K562 (cell line): ENCODE results near the gene CBFA2T2. TPM values are rescaled to one million over a fixed set of nuclear protein-coding genes. Genes with fewer than 3 reads are reported as not detected.

ENCODE experiments used
- ATAC-seq: fragments of 200-7000 bp; cut with Tn5 transposase; 3 replicates; pipeline ENCODE4 v1.9.1; 2020; ENCODE audit warnings: moderate library complexity
- BruUV-seq: library from RNA; stranded (reverse); fragments of 400-500 nt; replicated peaks from 2 replicates; lab custom pipeline; 2021; lab: Mats Ljungman, UMichigan
- CTCF ChIA-PET: fragments of 300-600 bp; formaldehyde crosslinking; extraction: SDS; loops from one replicate; lab custom pipeline; 2021; ENCODE audit warnings: low intra/inter-chr PET ratio; lab: Yijun Ruan, JAX
- POLR2A ChIA-PET: fragments of 300-600, 350-650 bp; sonication (Branson Sonifier 250); formaldehyde crosslinking; extraction: SDS; loops from one replicate; lab custom pipeline; 2021; ENCODE audit warnings: antibody characterized with exemption, inconsistent platforms; lab: Yijun Ruan, JAX
- DNase-seq, 4 experiments: peaks; one replicate each; pipeline versions ENCODE4 v3.0.0 to v3.0.0-alpha.2; 2011 to 2018; ENCODE audit warnings: low spot score in 3 of 4, mixed read lengths in 3 of 4; ENCODE audit errors: extremely low read depth in 1 of 4
- FAIRE-seq: peaks from 2 replicates; lab custom pipeline; 2011; peaks lifted over from hg19 to GRCh38; lab: Jason Lieb, UNC
- H2AFZ ChIP-seq: 2 replicates; pipeline ENCODE4 v1.6.0; 2011; ENCODE audit warnings: low read depth, low read length, control low read depth, inconsistent platforms
- H3K27ac ChIP-seq: fragments of 200-600 bp; 3 replicates; pipeline ENCODE4 v1.8.0; 2011; ENCODE audit warnings: low read depth, mild to moderate bottlenecking, control low read depth, inconsistent platforms, low read length, moderate library complexity, mixed read lengths; ENCODE audit errors: extremely low read depth
- H3K27me3 ChIP-seq, 2 experiments: fragments of 300-600 bp in 1 of 2; 2 replicates in 1 of 2; 3 replicates in 1 of 2; pipeline versions ENCODE4 v1.6.0 to v1.8.0; 2011; ENCODE audit warnings: inconsistent platforms in 2 of 2, low read length in 2 of 2, mild to moderate bottlenecking in 1 of 2, mixed read lengths in 1 of 2, moderate library complexity in 1 of 2; ENCODE audit not compliant: control insufficient read depth in 2 of 2, insufficient read depth in 2 of 2
- H3K36me3 ChIP-seq: fragments of 300-600 bp; 3 replicates; pipeline ENCODE4 v1.8.0; 2011; ENCODE audit warnings: mild to moderate bottlenecking, low read length, inconsistent platforms; ENCODE audit not compliant: control insufficient read depth, insufficient read depth
- H3K4me1 ChIP-seq, 2 experiments: fragments of 200-600 bp in 1 of 2; replicated peaks in 1 of 2; 2 replicates in 1 of 2; 3 replicates in 1 of 2; pipeline versions ENCODE4 v1.5.1 to v1.8.0; 2011; ENCODE audit warnings: inconsistent platforms in 2 of 2, low read length in 2 of 2, mild to moderate bottlenecking in 1 of 2, mixed read lengths in 1 of 2, moderate library complexity in 1 of 2; ENCODE audit not compliant: control insufficient read depth in 2 of 2, insufficient read depth in 2 of 2
- H3K4me2 ChIP-seq: 2 replicates; pipeline ENCODE4 v1.6.1; 2011; ENCODE audit warnings: low read length, control low read depth, inconsistent platforms, mixed read lengths; ENCODE audit not compliant: insufficient read depth
- H3K4me3 ChIP-seq: fragments of 200-600 bp; sonication (generic), shearing (Covaris generic); 2 replicates; pipeline ENCODE4 v1.5.1; 2016; ENCODE audit warnings: control low read depth, inconsistent platforms
- H3K79me2 ChIP-seq: fragments of 200-600 bp; 3 replicates; pipeline ENCODE4 v1.8.0; 2011; ENCODE audit warnings: low read length, inconsistent platforms; ENCODE audit not compliant: control insufficient read depth, insufficient read depth
- H3K9ac ChIP-seq, 2 experiments: 2 replicates each; pipeline versions ENCODE4 v1.6.0 to v1.6.1; 2011; ENCODE audit warnings: low read depth in 2 of 2, low read length in 2 of 2, control low read depth in 1 of 2, inconsistent platforms in 1 of 2, mild to moderate bottlenecking in 1 of 2, mixed read lengths in 1 of 2; ENCODE audit not compliant: insufficient read depth in 1 of 2
- H3K9me1 ChIP-seq: one replicate; pipeline ENCODE4 v1.6.0; 2011; ENCODE audit warnings: inconsistent platforms, mild to moderate bottlenecking, low read length, moderate library complexity; ENCODE audit not compliant: control insufficient read depth, insufficient read depth
- H3K9me3 ChIP-seq: replicated peaks from 2 replicates; pipeline ENCODE4 v1.5.1; 2011; ENCODE audit warnings: low read depth, low read length, inconsistent platforms; ENCODE audit not compliant: control insufficient read depth, insufficient read depth
- H4K20me1 ChIP-seq: replicated peaks from 2 replicates; pipeline ENCODE4 v1.6.1; 2011; ENCODE audit warnings: low read length, inconsistent platforms, mixed read lengths; ENCODE audit not compliant: control insufficient read depth, insufficient read depth
- CEBPB ChIP-seq: fragments of 450-650 bp; IDR thresholded peaks from 2 replicates; pipeline ENCODE4 v1.6.1; 2016; ENCODE audit warnings: missing genetic modification characterization, missing compliant biosample characterization
- DDX20 ChIP-seq: fragments of 450-650 bp; IDR thresholded peaks from 2 replicates; pipeline ENCODE4 v1.6.1; 2016; ENCODE audit warnings: missing genetic modification characterization, low read depth, mild to moderate bottlenecking, missing compliant biosample characterization, moderate library complexity
- FOS ChIP-seq: IDR thresholded peaks from 3 replicates; pipeline ENCODE4 v1.6.1; 2011; ENCODE audit not compliant: insufficient read length; ENCODE audit errors: extremely low read depth
- HOMEZ ChIP-seq: fragments of 250-450 bp; sonication (Bioruptor Pico); IDR thresholded peaks from 2 replicates; pipeline ENCODE4 v1.4.0; 2020; ENCODE audit warnings: mild to moderate bottlenecking, moderate library complexity
- ILF3 ChIP-seq: fragments of 450-650 bp; IDR thresholded peaks from 2 replicates; pipeline ENCODE4 v1.6.1; 2018; ENCODE audit warnings: antibody characterized with exemption, mild to moderate bottlenecking, moderate library complexity, borderline replicate concordance
- KHSRP ChIP-seq: fragments of 450-650 bp; IDR thresholded peaks from 2 replicates; pipeline ENCODE4 v1.6.1; 2017
- MED1 ChIP-seq: sonication (generic); formaldehyde crosslinking; IDR thresholded peaks from 2 replicates; pipeline ENCODE4 v1.8.1; 2023; ENCODE audit warnings: missing genetic modification reagents, borderline replicate concordance
- MLX ChIP-seq, 2 experiments: fragments of 450-650 bp in 1 of 2; sonication (generic) in 1 of 2; formaldehyde crosslinking; conservative IDR thresholded peaks; 2 replicates each; pipeline versions ENCODE4 v1.4.0 to v1.8.1; 2020 to 2022; ENCODE audit warnings: mild to moderate bottlenecking in 1 of 2, missing genetic modification reagents in 1 of 2
- PYGO2 ChIP-seq: fragments of 450-650 bp; IDR thresholded peaks from 2 replicates; pipeline ENCODE4 v1.6.1; 2016; ENCODE audit warnings: mild to moderate bottlenecking, missing genetic modification characterization, moderate library complexity, missing compliant biosample characterization
- RBM39 ChIP-seq: fragments of 200-400 bp; formaldehyde crosslinking; optimal IDR thresholded peaks from 2 replicates; pipeline ENCODE3; 2018; ENCODE audit warnings: low read depth, low read length
- SRSF7 ChIP-seq: fragments of 200-400 bp; formaldehyde crosslinking; optimal IDR thresholded peaks from 2 replicates; pipeline ENCODE3; 2017; ENCODE audit warnings: mild to moderate bottlenecking, low read depth, low read length
- TAF9B ChIP-seq: fragments of 450-650 bp; IDR thresholded peaks from 2 replicates; pipeline ENCODE4 v1.6.1; 2018; ENCODE audit warnings: mild to moderate bottlenecking; ENCODE audit not compliant: partially characterized antibody
- TSHZ1 ChIP-seq: fragments of 250-450 bp; sonication (Bioruptor Pico); IDR thresholded peaks from 2 replicates; pipeline ENCODE4 v1.4.0; 2020; ENCODE audit warnings: mild to moderate bottlenecking, moderate library complexity
- ZBTB34 ChIP-seq: fragments of 250-450 bp; sonication (Bioruptor Pico); IDR thresholded peaks from 2 replicates; pipeline ENCODE4 v1.8.0; 2021; ENCODE audit warnings: mild to moderate bottlenecking, moderate library complexity
- ZFP36 ChIP-seq: fragments of 150-350 bp; IDR thresholded peaks from 2 replicates; pipeline ENCODE4 v1.6.1; 2018; ENCODE audit warnings: low read length, low read depth; ENCODE audit not compliant: partially characterized antibody
- ZKSCAN1 ChIP-seq: fragments of 150-350 bp; IDR thresholded peaks from 2 replicates; pipeline ENCODE4 v1.6.1; 2016; ENCODE audit warnings: low read depth, low read length
- WGBS: fragments of 100-300 bp; shearing (Covaris generic); methylation state at CpG from one replicate; pipeline ENCODE4 v1.1.6; 2016; ENCODE audit warnings: low coverage, mixed read lengths; ENCODE audit not compliant: insufficient coverage; ENCODE audit errors: missing lambda C conversion rate; 5-methylcytosine and 5-hydroxymethylcytosine counted together
- in situ Hi-C: fragments of 300-500 bp; cut with MboI; formaldehyde crosslinking; loops from 4 replicates; pipeline ENCODE4 v1.15.0; 2018; ENCODE audit warnings: inconsistent platforms, mixed read lengths
- intact Hi-C: fragments of 100-400 bp; cut with micrococcal nuclease; formaldehyde crosslinking; loops from 2 replicates; pipeline ENCODE4 v1.14.2; 2022
- polyA plus RNA-seq, 8 experiments: library from polyadenylated mRNA; depleted of rRNA in 4 of 8; stranded (reverse) in 5 of 8; unstranded in 3 of 8; fragments of >200 nt; fragmentation: Nextera tagmentation in 2 of 8; fragmentation: Illumina TruSeq in 1 of 8; extraction: Ambion mirVana in 2 of 8; extraction: Trizol in 1 of 8; gene quantifications; 2 replicates each; pipeline versions ENCODE4 v1.2.1 to v1.2.3, GENCODE V29; 2011 to 2014; ENCODE audit warnings: inconsistent platforms in 1 of 8, missing spikeins in 1 of 8
- total RNA-seq, 7 experiments: library from RNA; depleted of rRNA in 6 of 7; stranded (reverse); fragments of >200 nt in 6 of 7; fragmentation: Illumina TruSeq in 2 of 7; extraction: Trizol in 2 of 7; gene quantifications; 2 replicates each; pipeline versions ENCODE4 v1.2.1 to v1.2.3, GENCODE V29; 2011 to 2021; ENCODE audit warnings: low replicate concordance in 1 of 7

The CBFA2T2 gene
- total and polyA plus RNA-seq, 9 of the 15 experiments (the other 6 are each of a cell fraction or from before 2014, with no cell fraction given) = 0.27 to 9.6 (median 5.8) TPM

DNA sequence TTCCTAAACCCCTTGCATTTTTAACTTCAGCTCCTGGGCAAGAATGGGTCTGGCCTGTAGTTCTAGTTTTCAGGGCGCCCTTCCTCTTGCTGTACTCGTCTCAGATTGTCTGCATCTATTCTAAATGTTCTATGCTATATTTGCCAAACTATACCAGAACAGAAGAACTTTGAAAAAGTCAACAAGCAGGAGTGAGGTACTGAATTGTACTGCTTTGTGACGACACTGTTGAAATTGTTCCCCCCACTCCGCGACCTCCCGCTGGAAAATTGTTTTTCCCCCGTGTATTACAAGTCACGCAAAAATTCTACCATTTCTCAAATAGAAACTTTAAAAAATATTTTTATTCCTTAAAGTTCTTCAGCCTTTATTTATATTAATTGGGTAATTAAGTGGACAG is 73.9 kb downstream of the CBFA2T2 start:
- WGBS = 83% methylated on average over 8 of the region's 8 CpGs
- ATAC-seq = no peak
- Histone ChIP-seq H2AFZ (no peak overlapping the region), H4K20me1 (0 out of 2 replicates have a peak, but pooled peaks cover 3% of the 10 kb centered on the region), H3K4me2 (no peak overlapping the region), H3K27ac (no peak overlapping the region), H3K4me1 (peaks cover 0 to 5% of the 10 kb centered on the region in 2 experiments; a peak in 2 of 5 replicates), H3K9me1 (no peaks in the 10 kb centered on the region), H3K27me3 (no peaks in the 10 kb centered on the region), H3K9ac (no peak overlapping the region), H3K4me3 (no peak overlapping the region), H3K79me2 (no peaks in the 10 kb centered on the region), H3K36me3 (no peaks in the 10 kb centered on the region; the same call in 2 of the 3 replicates), H3K9me3 (no peaks in the 10 kb centered on the region)
- POLR2A ChIA-PET = interaction anchor here (0.6 to 0.7 kb wide), 2 partner anchors 9 to 81 kb away, joined by 3 read pairs; no protein-coding TSS in a partner anchor
- no peak for FAIRE-seq
- no peak for DNase-seq
- in situ Hi-C loops (no loop called here), intact Hi-C loops (no loop called here)
- TF ChIP-seq HOMEZ (CRISPR knock-in tag) (no peak), TSHZ1 (CRISPR knock-in tag) (no peak), RBM39 (no peak), CEBPB (tag) (no peak), FOS (no peak), DDX20 (tag) (no peak), ZKSCAN1 (no peak), ILF3 (no peak), ZBTB34 (no peak), PYGO2 (no peak), SRSF7 (no peak), ZFP36 (no peak), TAF9B (no peak), MLX (CRISPR knock-in tag; conservative IDR thresholded peaks at IDR 0.05) (no peak), KHSRP (no peak), MED1 (CRISPR knock-in tag) (no peak)
- CTCF ChIA-PET = no interaction called here
- no TSS peak for BruUV-seq
